Ovary (tissue), 3 donors: ENCODE measurements around the gene RCHY1.

ENCODE experiments used
- EP300 ChIP-seq: sonication (generic); formaldehyde crosslinking; IDR thresholded peaks from one replicate; pipeline ENCODE4 v1.6.1; 2017; ENCODE audit warnings: antibody characterized with exemption
- POLR2A ChIP-seq: fragments of 450-650 bp; IDR thresholded peaks from one replicate; pipeline ENCODE4 v1.6.1; 2017; ENCODE audit warnings: antibody characterized with exemption, mild to moderate bottlenecking, moderate library complexity
- TF ChIP-seq, protein P1 (sequence below), 3 donors: fragments of 450-650 bp in 2 of 3; fragments of 200-600 bp in 1 of 3; IDR thresholded peaks; one replicate each; pipeline versions ENCODE4 v1.5.1 to v1.8.0; 2016 to 2022; ENCODE audit warnings: antibody characterized with exemption in 3 of 3, mild to moderate bottlenecking in 1 of 3
- donor health status: DM: no; HTN: no; CAD: no.

DNA sequence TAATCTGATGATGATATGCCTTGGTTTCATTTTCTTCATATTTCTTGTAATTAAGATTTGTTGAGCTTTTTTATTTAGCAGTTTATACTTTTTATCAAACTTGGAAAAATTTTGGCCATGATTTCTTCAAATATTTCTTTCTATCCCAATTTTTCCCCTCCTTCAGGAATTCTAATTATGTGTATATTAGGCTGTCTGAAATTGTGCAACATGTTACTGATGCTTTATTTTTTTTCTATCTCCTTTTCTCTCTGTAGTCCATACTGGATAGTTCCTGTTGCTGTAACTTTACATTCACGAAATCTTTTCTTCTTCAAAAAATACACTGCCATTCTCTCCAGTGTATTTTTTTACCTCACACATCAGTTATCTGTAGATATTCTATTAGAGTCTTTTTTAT lies 10.9 kb upstream of the RCHY1 start:
- TF ChIP-seq, protein P1, sequence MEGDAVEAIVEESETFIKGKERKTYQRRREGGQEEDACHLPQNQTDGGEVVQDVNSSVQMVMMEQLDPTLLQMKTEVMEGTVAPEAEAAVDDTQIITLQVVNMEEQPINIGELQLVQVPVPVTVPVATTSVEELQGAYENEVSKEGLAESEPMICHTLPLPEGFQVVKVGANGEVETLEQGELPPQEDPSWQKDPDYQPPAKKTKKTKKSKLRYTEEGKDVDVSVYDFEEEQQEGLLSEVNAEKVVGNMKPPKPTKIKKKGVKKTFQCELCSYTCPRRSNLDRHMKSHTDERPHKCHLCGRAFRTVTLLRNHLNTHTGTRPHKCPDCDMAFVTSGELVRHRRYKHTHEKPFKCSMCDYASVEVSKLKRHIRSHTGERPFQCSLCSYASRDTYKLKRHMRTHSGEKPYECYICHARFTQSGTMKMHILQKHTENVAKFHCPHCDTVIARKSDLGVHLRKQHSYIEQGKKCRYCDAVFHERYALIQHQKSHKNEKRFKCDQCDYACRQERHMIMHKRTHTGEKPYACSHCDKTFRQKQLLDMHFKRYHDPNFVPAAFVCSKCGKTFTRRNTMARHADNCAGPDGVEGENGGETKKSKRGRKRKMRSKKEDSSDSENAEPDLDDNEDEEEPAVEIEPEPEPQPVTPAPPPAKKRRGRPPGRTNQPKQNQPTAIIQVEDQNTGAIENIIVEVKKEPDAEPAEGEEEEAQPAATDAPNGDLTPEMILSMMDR (IDR thresholded peaks at IDR 0.05) = no peak
- TF ChIP-seq EP300 = no peak
- TF ChIP-seq POLR2A = no peak
